ENCODE measurements around the gene NAGK.

NAGK gene

GRCh38 chr2:71117063-71117462 is 48.6 kb downstream of the NAGK start:
- H3K18ac ChIP-seq (ENCODE audit: low read length), result no peak overlapping the region
- H3K14ac ChIP-seq (ENCODE audit: low read length), result no peak overlapping the region
- H3K36me3 ChIP-seq (ENCODE audit: control insufficient read depth in 1 of 2, insufficient read depth in 2 of 2, low read length in 2 of 2), result peaks cover 17 to 25% of the 10 kb centered on the region in 2 experiments
- H3K9me3 ChIP-seq (ENCODE audit: insufficient read depth, low read depth, low read length), result peaks cover 4% of the 10 kb centered on the region
- no peak overlapping the region for H3K9ac ChIP-seq (ENCODE audit: low read length)
- H2AK5ac ChIP-seq (ENCODE audit: low read length), result no peak overlapping the region
- H2AFZ ChIP-seq (ENCODE audit: insufficient read depth, low read length, poor library complexity), result no peak overlapping the region
- H3K27me3 ChIP-seq (ENCODE audit: insufficient read depth, low read length), result no peaks in the 10 kb centered on the region
- no peak overlapping the region for H4K8ac ChIP-seq (ENCODE audit: low read depth, low read length)
- DNase-seq, result no peak
- H3K79me1 ChIP-seq (ENCODE audit: low read length), result no peaks in the 10 kb centered on the region
- no peak overlapping the region for H4K12ac ChIP-seq (ENCODE audit: low read depth, low read length)
- H3K4me1 ChIP-seq (ENCODE audit: control insufficient read depth in 1 of 2, insufficient read depth in 2 of 2, low read length in 2 of 2), result no peaks in the 10 kb centered on the region
- no peak overlapping the region for H2BK12ac ChIP-seq (ENCODE audit: low read length)
- no peak overlapping the region for H2BK5ac ChIP-seq (ENCODE audit: low read depth, low read length, poor library complexity)
- no peak overlapping the region for H3K4me2 ChIP-seq (ENCODE audit: low read length)
- no peak overlapping the region for H3K4ac ChIP-seq (ENCODE audit: low read depth, low read length)
- no peak overlapping the region for H4K91ac ChIP-seq (ENCODE audit: low read depth, low read length)
- no peak overlapping the region for H3K23ac ChIP-seq (ENCODE audit: low read length)
- H3K79me2 ChIP-seq (ENCODE audit: control insufficient read depth, insufficient read depth, low read length, poor library complexity), result no peaks in the 10 kb centered on the region
- no peak overlapping the region for H3K4me3 ChIP-seq (ENCODE audit: low read depth, low read length)
- no peak overlapping the region for H2BK120ac ChIP-seq (ENCODE audit: insufficient read depth, low read length, poor library complexity)
- no peak overlapping the region for H3K27ac ChIP-seq (ENCODE audit: low read depth, low read length)

GRCh38 chr2:71120195-71120594 is 51.7 kb downstream of the NAGK start:
- Histone ChIP-seq H3K27ac (ENCODE audit: low read depth, low read length) (no peak overlapping the region), H3K9ac (ENCODE audit: low read length) (no peak overlapping the region), H3K4ac (ENCODE audit: low read depth, low read length) (no peak overlapping the region), H3K27me3 (ENCODE audit: insufficient read depth, low read length) (no peaks in the 10 kb centered on the region), H2BK5ac (ENCODE audit: low read depth, low read length, poor library complexity) (no peak overlapping the region), H2BK12ac (ENCODE audit: low read length) (no peak overlapping the region), H3K79me2 (ENCODE audit: control insufficient read depth, insufficient read depth, low read length, poor library complexity) (no peaks in the 10 kb centered on the region), H4K12ac (ENCODE audit: low read depth, low read length) (no peak overlapping the region), H3K23ac (ENCODE audit: low read length) (no peak overlapping the region), H2BK120ac (ENCODE audit: insufficient read depth, low read length, poor library complexity) (no peak overlapping the region), H3K18ac (ENCODE audit: low read length) (no peak overlapping the region), H2AK5ac (ENCODE audit: low read length) (no peak overlapping the region), H4K91ac (ENCODE audit: low read depth, low read length) (no peak overlapping the region), H3K9me3 (ENCODE audit: insufficient read depth, low read depth, low read length) (peaks cover 4% of the 10 kb centered on the region), H3K4me1 (ENCODE audit: control insufficient read depth in 1 of 2, insufficient read depth in 2 of 2, low read length in 2 of 2) (no peaks in the 10 kb centered on the region), H4K8ac (ENCODE audit: low read depth, low read length) (no peak overlapping the region), H3K79me1 (ENCODE audit: low read length) (no peaks in the 10 kb centered on the region), H3K4me2 (ENCODE audit: low read length) (no peak overlapping the region), H2AFZ (ENCODE audit: insufficient read depth, low read length, poor library complexity) (no peak overlapping the region), H3K14ac (ENCODE audit: low read length) (no peak overlapping the region), H3K4me3 (ENCODE audit: low read depth, low read length) (no peak overlapping the region), H3K36me3 (ENCODE audit: control insufficient read depth in 1 of 2, insufficient read depth in 2 of 2, low read length in 2 of 2) (peaks cover 14 to 27% of the 10 kb centered on the region in 2 experiments)
- DNase-seq, result no peak
- WGBS (ENCODE audit: extremely low coverage, insufficient coverage, insufficient read length), result no CpG with 5 or more reads among the region's 6 CpGs

DNA sequence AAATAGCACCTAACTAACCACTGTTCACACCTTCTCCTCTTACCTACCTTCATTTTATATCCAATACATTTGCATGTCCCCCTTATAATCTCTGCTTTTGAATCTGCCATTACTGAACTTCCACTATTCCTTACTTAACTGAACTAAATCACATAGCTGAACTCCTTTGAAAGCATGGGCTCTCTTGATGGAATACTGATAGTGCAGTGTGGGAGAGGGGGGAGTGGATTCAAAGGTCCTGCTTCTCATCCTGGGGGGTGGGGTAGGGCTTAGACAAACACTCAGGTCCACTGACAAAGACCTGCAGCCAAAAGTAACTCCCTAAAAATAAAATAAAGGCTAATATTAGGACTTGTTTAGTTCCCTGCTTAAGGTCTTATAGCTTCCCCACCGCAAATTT is 53.0 kb downstream of the NAGK start:
- Histone ChIP-seq H3K27me3 (ENCODE audit: insufficient read depth, low read length) (no peaks in the 10 kb centered on the region), H2BK12ac (ENCODE audit: low read length) (no peak overlapping the region), H3K4me2 (ENCODE audit: low read length) (no peak overlapping the region), H4K12ac (ENCODE audit: low read depth, low read length) (no peak overlapping the region), H3K4me1 (ENCODE audit: control insufficient read depth in 1 of 2, insufficient read depth in 2 of 2, low read length in 2 of 2) (peaks cover 2% of the 10 kb centered on the region in 2 experiments), H3K23ac (ENCODE audit: low read length) (no peak overlapping the region), H3K36me3 (ENCODE audit: control insufficient read depth in 1 of 2, insufficient read depth in 2 of 2, low read length in 2 of 2) (peaks cover 13 to 26% of the 10 kb centered on the region in 2 experiments), H4K8ac (ENCODE audit: low read depth, low read length) (no peak overlapping the region), H3K79me1 (ENCODE audit: low read length) (no peaks in the 10 kb centered on the region), H3K4me3 (ENCODE audit: low read depth, low read length) (no peak overlapping the region), H2BK5ac (ENCODE audit: low read depth, low read length, poor library complexity) (no peak overlapping the region), H3K14ac (ENCODE audit: low read length) (no peak overlapping the region), H2BK120ac (ENCODE audit: insufficient read depth, low read length, poor library complexity) (no peak overlapping the region), H3K9me3 (ENCODE audit: insufficient read depth, low read depth, low read length) (peaks cover 4% of the 10 kb centered on the region), H3K18ac (ENCODE audit: low read length) (no peak overlapping the region), H3K9ac (ENCODE audit: low read length) (no peak overlapping the region), H2AK5ac (ENCODE audit: low read length) (no peak overlapping the region), H3K4ac (ENCODE audit: low read depth, low read length) (no peak overlapping the region), H3K79me2 (ENCODE audit: control insufficient read depth, insufficient read depth, low read length, poor library complexity) (no peaks in the 10 kb centered on the region), H4K91ac (ENCODE audit: low read depth, low read length) (no peak overlapping the region), H2AFZ (ENCODE audit: insufficient read depth, low read length, poor library complexity) (no peak overlapping the region), H3K27ac (ENCODE audit: low read depth, low read length) (no peak overlapping the region)
- WGBS (ENCODE audit: extremely low coverage, insufficient coverage, insufficient read length), result no CpG with 5 or more reads among the region's 1 CpG
- DNase-seq, result no peak

- Histone ChIP-seq H3K18ac (ENCODE audit: low read length) (no peak overlapping the region), H4K8ac (ENCODE audit: low read depth, low read length) (no peak overlapping the region), H3K4ac (ENCODE audit: low read depth, low read length) (no peak overlapping the region), H3K23ac (ENCODE audit: low read length) (no peak overlapping the region), H2AK5ac (ENCODE audit: low read length) (no peak overlapping the region), H2BK120ac (ENCODE audit: insufficient read depth, low read length, poor library complexity) (no peak overlapping the region), H3K9me3 (ENCODE audit: insufficient read depth, low read depth, low read length) (peaks cover 4% of the 10 kb centered on the region), H3K4me3 (ENCODE audit: low read depth, low read length) (no peak overlapping the region), H3K4me2 (ENCODE audit: low read length) (no peak overlapping the region), H4K12ac (ENCODE audit: low read depth, low read length) (no peak overlapping the region), H4K91ac (ENCODE audit: low read depth, low read length) (no peak overlapping the region), H3K4me1 (ENCODE audit: control insufficient read depth in 1 of 2, insufficient read depth in 2 of 2, low read length in 2 of 2) (peaks cover 2% of the 10 kb centered on the region in 2 experiments), H3K27me3 (ENCODE audit: insufficient read depth, low read length) (no peaks in the 10 kb centered on the region), H2AFZ (ENCODE audit: insufficient read depth, low read length, poor library complexity) (no peak overlapping the region), H3K27ac (ENCODE audit: low read depth, low read length) (no peak overlapping the region), H2BK12ac (ENCODE audit: low read length) (no peak overlapping the region), H3K79me1 (ENCODE audit: low read length) (no peaks in the 10 kb centered on the region), H3K36me3 (ENCODE audit: control insufficient read depth in 1 of 2, insufficient read depth in 2 of 2, low read length in 2 of 2) (peaks cover 10 to 23% of the 10 kb centered on the region in 2 experiments), H2BK5ac (ENCODE audit: low read depth, low read length, poor library complexity) (no peak overlapping the region), H3K14ac (ENCODE audit: low read length) (no peak overlapping the region), H3K9ac (ENCODE audit: low read length) (no peak overlapping the region), H3K79me2 (ENCODE audit: control insufficient read depth, insufficient read depth, low read length, poor library complexity) (no peaks in the 10 kb centered on the region)
- no CpG with 5 or more reads among the region's 7 CpGs for WGBS (ENCODE audit: extremely low coverage, insufficient coverage, insufficient read length)
- DNase-seq, result no peak
Measured at GRCh38 chr2:71122387-71123298, 54.2 kb downstream of the NAGK start.

All from trophoblast cell (in vitro differentiated cells and primary cell).